ENCODE data around the gene RBAK. TPM values are rescaled to one million over a fixed set of nuclear protein-coding genes. Genes with fewer than 3 reads are reported as not detected.

The RBAK gene
- total RNA-seq, 1 experiment from 2014 or later: 16.2 TPM

GRCh38 chr7:4998910-4999309, 46.8 kb upstream of the RBAK start:
- H3K9me2 ChIP-seq (ENCODE audit: insufficient read depth): no peaks in the 10 kb centered on the region
- ChIA-PET POLR2A (no interaction called here), RAD21 (ENCODE audit: low non-redundant PET in 1 of 2, low total read pairs in 2 of 2, uncharacterized antibody in 2 of 2, unreplicated experiment in 2 of 2) (no interaction called here), CTCF (interaction anchor here (1.2 kb wide), 1 partner anchor 25 kb away, joined by 6 read pairs; no protein-coding TSS in a partner anchor)
- H3K27ac ChIP-seq (ENCODE audit: low read depth, low read length): no peak overlapping the region
- H3K9me3 ChIP-seq (ENCODE audit: control insufficient read depth in 1 of 2, insufficient read depth in 1 of 2, low read depth in 1 of 2, low read length in 2 of 2): no peaks in the 10 kb centered on the region
- no peak overlapping the region for H3K9ac ChIP-seq (ENCODE audit: low read length)
- no peaks in the 10 kb centered on the region for H4K20me1 ChIP-seq (ENCODE audit: insufficient read depth)
- no peak for DNase-seq (ENCODE audit: low read depth, low spot score)
- no peak overlapping the region for H2AFZ ChIP-seq (ENCODE audit: low read depth, low read length, poor library complexity, severe bottlenecking)
- intact Hi-C loops (cut with micrococcal nuclease): no loop called here
- TF ChIP-seq FOSL1 (IDR thresholded peaks at IDR 0.05; ENCODE audit: low read depth) (no peak), ZFX (IDR thresholded peaks at IDR 0.05) (no peak), REST (IDR thresholded peaks at IDR 0.05; ENCODE audit: low read depth) (no peak), SRF (IDR thresholded peaks at IDR 0.05; ENCODE audit: low read depth) (no peak), ZNF274 (IDR thresholded peaks at IDR 0.05; ENCODE audit: low read depth, low read length) (no peak), TCF7L2 (IDR thresholded peaks at IDR 0.05; ENCODE audit: borderline replicate concordance, extremely low read depth, insufficient read depth, insufficient read length) (no peak), EGR1 (IDR thresholded peaks at IDR 0.05; ENCODE audit: low read depth) (no peak), POLR2A (IDR thresholded peaks at IDR 0.05; ENCODE audit: borderline replicate concordance, extremely low read depth, insufficient read depth, insufficient read length) (no peak), YY1 (IDR thresholded peaks at IDR 0.05; ENCODE audit: extremely low read depth, insufficient replicate concordance, low read depth, low read length) (no peak), JUND (IDR thresholded peaks at IDR 0.05) (no peak), CTCF (IDR thresholded peaks at IDR 0.05 in 2 of 3, conservative IDR thresholded peaks at IDR 0.05 in 1 of 3; ENCODE audit: borderline replicate concordance in 1 of 3, insufficient read depth in 1 of 3, low read depth in 2 of 3, low read length in 2 of 3) (no peak), CBX3 (IDR thresholded peaks at IDR 0.05; ENCODE audit: low read depth) (no peak), EZH2phosphoT487 (IDR thresholded peaks at IDR 0.05; ENCODE audit: borderline replicate concordance) (no peak), POLR2AphosphoS5 (IDR thresholded peaks at IDR 0.05; ENCODE audit: low read depth, low read length) (no peak), SP1 (IDR thresholded peaks at IDR 0.05; ENCODE audit: low read depth) (no peak), ATF3 (IDR thresholded peaks at IDR 0.05) (no peak), CEBPB (IDR thresholded peaks at IDR 0.05; ENCODE audit: low read depth) (no peak), SIN3A (IDR thresholded peaks at IDR 0.05; ENCODE audit: low read depth) (no peak)
- TF ChIP-seq, protein P1, sequence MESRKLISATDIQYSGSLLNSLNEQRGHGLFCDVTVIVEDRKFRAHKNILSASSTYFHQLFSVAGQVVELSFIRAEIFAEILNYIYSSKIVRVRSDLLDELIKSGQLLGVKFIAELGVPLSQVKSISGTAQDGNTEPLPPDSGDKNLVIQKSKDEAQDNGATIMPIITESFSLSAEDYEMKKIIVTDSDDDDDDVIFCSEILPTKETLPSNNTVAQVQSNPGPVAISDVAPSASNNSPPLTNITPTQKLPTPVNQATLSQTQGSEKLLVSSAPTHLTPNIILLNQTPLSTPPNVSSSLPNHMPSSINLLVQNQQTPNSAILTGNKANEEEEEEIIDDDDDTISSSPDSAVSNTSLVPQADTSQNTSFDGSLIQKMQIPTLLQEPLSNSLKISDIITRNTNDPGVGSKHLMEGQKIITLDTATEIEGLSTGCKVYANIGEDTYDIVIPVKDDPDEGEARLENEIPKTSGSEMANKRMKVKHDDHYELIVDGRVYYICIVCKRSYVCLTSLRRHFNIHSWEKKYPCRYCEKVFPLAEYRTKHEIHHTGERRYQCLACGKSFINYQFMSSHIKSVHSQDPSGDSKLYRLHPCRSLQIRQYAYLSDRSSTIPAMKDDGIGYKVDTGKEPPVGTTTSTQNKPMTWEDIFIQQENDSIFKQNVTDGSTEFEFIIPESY (IDR thresholded peaks at IDR 0.05; ENCODE audit: extremely low read depth, insufficient replicate concordance, low read length): no peak
- TF ChIP-seq, protein P2, sequence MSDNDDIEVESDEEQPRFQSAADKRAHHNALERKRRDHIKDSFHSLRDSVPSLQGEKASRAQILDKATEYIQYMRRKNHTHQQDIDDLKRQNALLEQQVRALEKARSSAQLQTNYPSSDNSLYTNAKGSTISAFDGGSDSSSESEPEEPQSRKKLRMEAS (IDR thresholded peaks at IDR 0.05): no peak
- H3K4me1 ChIP-seq (ENCODE audit: control insufficient read depth in 1 of 2, insufficient read depth in 2 of 2, low read length in 2 of 2): no peaks in the 10 kb centered on the region
- H3K4me2 ChIP-seq (ENCODE audit: low read length): no peak overlapping the region
- peaks cover 1 to 8% of the 10 kb centered on the region in 2 experiments; a peak in 3 of 4 replicates for H3K36me3 ChIP-seq (ENCODE audit: control insufficient read depth in 1 of 2, insufficient read depth in 2 of 2, low read length in 2 of 2)
- no peaks in the 10 kb centered on the region for H3K27me3 ChIP-seq (ENCODE audit: insufficient read depth, low read length)
- no peak overlapping the region for H3K4me3 ChIP-seq (replicated peaks in 1 of 2; ENCODE audit: low read depth in 1 of 2, low read length in 2 of 2)
- H3K79me2 ChIP-seq (ENCODE audit: insufficient read depth, low read length): no peaks in the 10 kb centered on the region
- BruUV-seq (replicated peaks): no TSS peak
- ATAC-seq: no peak
